ENCODE measurements around the gene PRKAR2B.

- TF ChIP-seq, protein P1, sequence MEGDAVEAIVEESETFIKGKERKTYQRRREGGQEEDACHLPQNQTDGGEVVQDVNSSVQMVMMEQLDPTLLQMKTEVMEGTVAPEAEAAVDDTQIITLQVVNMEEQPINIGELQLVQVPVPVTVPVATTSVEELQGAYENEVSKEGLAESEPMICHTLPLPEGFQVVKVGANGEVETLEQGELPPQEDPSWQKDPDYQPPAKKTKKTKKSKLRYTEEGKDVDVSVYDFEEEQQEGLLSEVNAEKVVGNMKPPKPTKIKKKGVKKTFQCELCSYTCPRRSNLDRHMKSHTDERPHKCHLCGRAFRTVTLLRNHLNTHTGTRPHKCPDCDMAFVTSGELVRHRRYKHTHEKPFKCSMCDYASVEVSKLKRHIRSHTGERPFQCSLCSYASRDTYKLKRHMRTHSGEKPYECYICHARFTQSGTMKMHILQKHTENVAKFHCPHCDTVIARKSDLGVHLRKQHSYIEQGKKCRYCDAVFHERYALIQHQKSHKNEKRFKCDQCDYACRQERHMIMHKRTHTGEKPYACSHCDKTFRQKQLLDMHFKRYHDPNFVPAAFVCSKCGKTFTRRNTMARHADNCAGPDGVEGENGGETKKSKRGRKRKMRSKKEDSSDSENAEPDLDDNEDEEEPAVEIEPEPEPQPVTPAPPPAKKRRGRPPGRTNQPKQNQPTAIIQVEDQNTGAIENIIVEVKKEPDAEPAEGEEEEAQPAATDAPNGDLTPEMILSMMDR (IDR thresholded peaks at IDR 0.05) = no peak
- TF ChIP-seq POLR2A (IDR thresholded peaks at IDR 0.05) = no peak
Measured at GRCh38 chr7:107166736-107167426, 122.4 kb downstream of the PRKAR2B start.

Data from heart left ventricle (tissue), 13 donors.